BLaER1 (cell line): Measurements from ENCODE around the gene HIBCH.
"Not testable (repeated sequence)": the region's sequence is repeated elsewhere in the genome, so short reads cannot be mapped to it uniquely, and the experiment has no call there.

Source experiments
- H3K27ac ChIP-seq: shearing (Covaris generic); formaldehyde crosslinking; 2 replicates; pipeline ENCODE4 v1.8.1; 2022
- H3K27me3 ChIP-seq: shearing (Covaris generic); formaldehyde crosslinking; 2 replicates; pipeline ENCODE4 v1.8.1; 2022
- H3K36me3 ChIP-seq: shearing (Covaris generic); formaldehyde crosslinking; 2 replicates; pipeline ENCODE4 v1.8.1; 2022
- H3K4me1 ChIP-seq: shearing (Covaris generic); formaldehyde crosslinking; 2 replicates; pipeline ENCODE4 v1.8.1; 2022
- H3K4me2 ChIP-seq: shearing (Covaris generic); formaldehyde crosslinking; 2 replicates; pipeline ENCODE4 v1.8.1; 2022
- H3K4me3 ChIP-seq: shearing (Covaris generic); formaldehyde crosslinking; 2 replicates; pipeline ENCODE4 v1.8.1; 2022
- H3K9ac ChIP-seq: shearing (Covaris generic); formaldehyde crosslinking; 2 replicates; pipeline ENCODE4 v1.8.1; 2022
- H3K9me3 ChIP-seq: shearing (Covaris generic); formaldehyde crosslinking; 2 replicates; pipeline ENCODE4 v1.8.1; 2022
- H4K20me1 ChIP-seq: shearing (Covaris generic); formaldehyde crosslinking; 2 replicates; pipeline ENCODE4 v1.8.1; 2022
- Cebpa-rat ChIP-seq: shearing (Covaris generic); IDR thresholded peaks from 2 replicates; pipeline ENCODE4 v1.8.1; 2022

Gene HIBCH

DNA sequence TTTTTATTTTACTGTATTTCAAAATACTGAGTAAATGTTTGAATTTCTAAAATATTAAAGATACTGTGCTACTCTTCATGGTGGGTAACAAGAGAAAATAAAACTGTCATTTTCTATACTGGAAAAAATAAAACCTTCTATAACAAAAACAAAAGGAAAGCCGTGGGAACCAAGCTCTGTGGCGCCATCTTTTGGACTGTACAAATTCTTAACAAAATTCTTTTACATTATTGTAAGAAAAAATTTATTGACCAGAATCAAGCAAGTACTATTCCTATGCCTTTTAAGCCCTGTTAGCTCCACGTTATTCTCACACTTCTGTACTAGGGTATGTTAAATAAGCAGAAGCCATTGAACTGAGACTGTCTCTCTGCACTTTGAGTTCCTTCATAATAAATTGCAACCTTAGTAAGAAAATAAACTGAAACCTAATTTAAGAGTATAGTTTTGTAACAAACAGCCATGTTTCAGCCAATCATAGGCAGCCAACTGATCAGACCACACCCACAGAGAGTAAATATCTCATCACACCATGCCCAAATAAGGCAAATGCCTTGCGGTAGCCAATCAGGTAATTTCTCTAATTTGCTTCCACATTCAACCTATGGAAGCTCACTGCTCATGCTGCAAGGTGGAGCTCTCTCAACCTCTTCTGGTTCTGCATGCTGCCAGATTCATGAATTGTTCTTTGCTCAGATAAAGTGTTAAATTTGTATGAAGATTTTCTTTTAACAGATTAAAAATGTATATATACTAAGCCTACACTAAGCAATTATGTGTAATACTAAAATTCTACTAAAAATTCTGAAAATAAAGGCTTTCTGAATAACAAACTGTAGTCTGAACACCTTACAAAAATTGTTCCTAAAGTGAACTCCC is 42.2 kb downstream of the HIBCH start:
- Histone ChIP-seq H3K9me3 (0 out of 2 replicates have a peak, but pooled peaks cover 7% of the 10 kb centered on the region), H3K4me3 (no peak overlapping the region), H3K36me3 (peaks cover 43% of the 10 kb centered on the region), H3K27me3 (no peaks in the 10 kb centered on the region), H3K27ac (no peak overlapping the region), H3K4me1 (no peaks in the 10 kb centered on the region), H3K9ac (no peak overlapping the region), H4K20me1 (no peaks in the 10 kb centered on the region), H3K4me2 (no peak overlapping the region)
- TF ChIP-seq Cebpa-rat, result no peak

GRCh38 chr2:190272457-190272842 is 47.2 kb downstream of the HIBCH start:
- Histone ChIP-seq H3K27me3 (no peaks in the 10 kb centered on the region), H3K9ac (no peak overlapping the region), H3K9me3 (no peaks in the 10 kb centered on the region), H4K20me1 (no peaks in the 10 kb centered on the region), H3K4me3 (no peak overlapping the region), H3K4me1 (no peaks in the 10 kb centered on the region), H3K27ac (no peak overlapping the region), H3K36me3 (peaks cover 14% of the 10 kb centered on the region), H3K4me2 (no peak overlapping the region)
- no peak for TF ChIP-seq Cebpa-rat

GRCh38 chr2:190271783-190272456 is 47.7 kb downstream of the HIBCH start:
- H3K4me3 ChIP-seq, result no peak overlapping the region
- H3K9ac ChIP-seq, result no peak overlapping the region
- peaks cover 19% of the 10 kb centered on the region for H3K36me3 ChIP-seq
- no peaks in the 10 kb centered on the region for H3K4me1 ChIP-seq
- no peaks in the 10 kb centered on the region for H3K9me3 ChIP-seq
- no peaks in the 10 kb centered on the region for H4K20me1 ChIP-seq
- H3K4me2 ChIP-seq, result no peak overlapping the region
- H3K27me3 ChIP-seq, result no peaks in the 10 kb centered on the region
- no peak overlapping the region for H3K27ac ChIP-seq
- TF ChIP-seq Cebpa-rat, result no peak

DNA sequence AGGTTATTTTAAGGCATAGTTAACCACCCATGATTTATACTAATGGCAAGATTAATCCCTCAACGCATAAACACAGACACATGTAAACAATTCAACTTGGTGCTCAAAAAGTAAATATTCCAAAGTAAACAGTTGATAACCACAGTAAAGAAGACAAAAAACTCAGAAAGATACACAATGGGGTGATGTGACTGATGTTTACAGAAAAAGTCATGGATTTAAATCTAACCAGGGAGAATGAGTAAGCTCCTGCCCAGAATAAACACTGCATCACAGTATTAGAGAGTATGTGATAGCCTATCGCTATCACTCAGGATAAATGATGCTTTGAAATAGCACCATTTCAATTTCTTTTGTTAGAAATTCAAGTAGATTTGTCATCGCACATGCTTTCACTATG is 49.3 kb downstream of the HIBCH start:
- Histone ChIP-seq H4K20me1 (no peaks in the 10 kb centered on the region), H3K4me1 (no peaks in the 10 kb centered on the region), H3K36me3 (peaks cover 20% of the 10 kb centered on the region), H3K27ac (no peak overlapping the region), H3K9ac (no peak overlapping the region), H3K4me2 (no peak overlapping the region), H3K27me3 (no peaks in the 10 kb centered on the region), H3K9me3 (0 out of 2 replicates have a peak, but pooled peaks cover 4% of the 10 kb centered on the region), H3K4me3 (no peak overlapping the region)
- TF ChIP-seq Cebpa-rat, result no peak

- not testable (repeated sequence) for H3K9me3 ChIP-seq, H3K4me1 ChIP-seq, H3K9ac ChIP-seq, H3K4me2 ChIP-seq, H3K4me3 ChIP-seq, H4K20me1 ChIP-seq, H3K27ac ChIP-seq, H3K27me3 ChIP-seq
- peaks cover 20% of the 10 kb centered on the region for H3K36me3 ChIP-seq
Measured at GRCh38 chr2:190269699-190270098, 49.9 kb downstream of the HIBCH start.

DNA sequence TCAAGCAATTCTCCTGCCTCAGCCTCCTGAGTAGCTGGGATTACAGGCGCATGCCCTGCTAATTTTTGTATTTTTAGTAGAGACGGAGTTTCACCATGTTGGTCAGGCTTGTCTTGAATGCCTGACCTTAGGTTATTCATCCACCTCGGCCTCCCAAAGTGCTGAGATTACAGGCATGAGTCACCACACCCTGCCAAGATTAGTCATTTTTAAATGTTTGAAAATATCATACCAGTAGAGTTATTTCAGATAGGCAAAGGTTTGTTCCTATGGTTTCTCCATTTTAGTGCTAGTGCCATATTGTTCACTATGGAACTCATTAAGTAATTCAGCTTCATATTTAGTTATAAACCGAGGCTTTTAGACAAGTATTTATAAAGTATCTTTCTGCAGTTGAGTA is 52.3 kb downstream of the HIBCH start:
- no peak overlapping the region for H3K27ac ChIP-seq
- H3K4me3 ChIP-seq, result no peak overlapping the region
- peaks cover 20% of the 10 kb centered on the region for H3K36me3 ChIP-seq
- H3K9ac ChIP-seq, result no peak overlapping the region
- H3K4me1 ChIP-seq, result no peaks in the 10 kb centered on the region
- 0 out of 2 replicates have a peak, but pooled peaks cover 4% of the 10 kb centered on the region for H3K9me3 ChIP-seq
- H4K20me1 ChIP-seq, result no peaks in the 10 kb centered on the region
- TF ChIP-seq Cebpa-rat, result no peak
- no peaks in the 10 kb centered on the region for H3K27me3 ChIP-seq
- H3K4me2 ChIP-seq, result no peak overlapping the region

- H3K36me3 ChIP-seq, result peaks cover 20% of the 10 kb centered on the region
- H3K4me2 ChIP-seq, result no peak overlapping the region
- H3K27ac ChIP-seq, result no peak overlapping the region
- no peaks in the 10 kb centered on the region for H3K27me3 ChIP-seq
- no peaks in the 10 kb centered on the region for H4K20me1 ChIP-seq
- 0 out of 2 replicates have a peak, but pooled peaks cover 4% of the 10 kb centered on the region for H3K9me3 ChIP-seq
- H3K4me3 ChIP-seq, result no peak overlapping the region
- H3K4me1 ChIP-seq, result no peaks in the 10 kb centered on the region
- H3K9ac ChIP-seq, result no peak overlapping the region
- no peak for TF ChIP-seq Cebpa-rat
Measured at GRCh38 chr2:190266314-190266713, 53.3 kb downstream of the HIBCH start.

DNA sequence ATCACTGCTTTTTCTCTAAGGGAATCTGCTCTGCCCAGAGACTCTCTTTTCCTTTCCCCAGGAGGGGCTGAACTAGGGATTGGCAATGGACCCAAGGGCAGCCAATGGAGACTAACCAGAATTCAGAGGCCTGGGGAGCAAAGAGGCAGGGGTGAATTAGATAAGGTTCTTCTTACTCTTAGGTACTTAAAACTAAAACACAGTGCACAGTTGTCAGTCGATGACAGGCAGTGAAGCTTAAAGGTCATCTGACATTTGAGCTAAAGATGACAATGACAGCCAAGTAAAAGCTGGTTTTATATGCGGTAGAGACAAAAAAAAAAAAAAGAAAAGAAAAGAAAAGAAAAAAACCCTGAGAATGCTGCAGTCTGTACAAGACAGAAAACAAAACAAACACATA is 57.8 kb downstream of the HIBCH start:
- no peaks in the 10 kb centered on the region for H3K4me1 ChIP-seq
- H3K27ac ChIP-seq, result no peak overlapping the region
- peaks cover 19% of the 10 kb centered on the region for H3K9me3 ChIP-seq
- H3K36me3 ChIP-seq, result peaks cover 32% of the 10 kb centered on the region
- no peaks in the 10 kb centered on the region for H3K27me3 ChIP-seq
- no peak overlapping the region for H3K4me2 ChIP-seq
- H4K20me1 ChIP-seq, result no peaks in the 10 kb centered on the region
- H3K9ac ChIP-seq, result no peak overlapping the region
- no peak overlapping the region for H3K4me3 ChIP-seq
- no peak for TF ChIP-seq Cebpa-rat

GRCh38 chr2:190256087-190256486 is 63.5 kb downstream of the HIBCH start:
- no peaks in the 10 kb centered on the region for H4K20me1 ChIP-seq
- H3K27ac ChIP-seq, result no peak overlapping the region
- no peak overlapping the region for H3K9ac ChIP-seq
- H3K4me1 ChIP-seq, result no peaks in the 10 kb centered on the region
- no peak overlapping the region for H3K4me3 ChIP-seq
- peaks cover 15% of the 10 kb centered on the region for H3K9me3 ChIP-seq
- H3K4me2 ChIP-seq, result no peak overlapping the region
- no peak for TF ChIP-seq Cebpa-rat
- no peaks in the 10 kb centered on the region for H3K27me3 ChIP-seq
- peaks cover 57% of the 10 kb centered on the region for H3K36me3 ChIP-seq

DNA sequence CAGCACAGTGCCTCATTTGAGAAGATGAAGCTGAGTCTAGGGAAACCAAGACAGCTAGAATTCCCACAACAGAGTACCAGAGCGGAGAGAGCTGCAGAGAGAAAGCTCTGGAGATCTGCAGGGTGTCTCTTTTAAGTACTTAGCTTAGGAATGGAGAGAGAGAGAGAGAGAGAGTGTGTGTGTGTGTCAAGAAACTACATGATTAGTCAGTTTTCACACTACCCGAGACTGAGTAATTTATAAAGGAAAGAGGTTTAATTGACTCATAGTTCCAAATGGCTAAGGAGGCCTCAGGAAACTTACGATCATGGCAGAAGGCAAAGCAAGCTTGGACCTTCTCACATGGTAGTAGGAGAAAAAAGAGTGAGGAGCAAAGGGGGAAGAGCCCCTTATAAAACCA is 64.0 kb downstream of the HIBCH start:
- Histone ChIP-seq H3K4me3 (no peak overlapping the region), H3K36me3 (peaks cover 59% of the 10 kb centered on the region), H3K9me3 (peaks cover 15% of the 10 kb centered on the region), H3K4me1 (no peaks in the 10 kb centered on the region), H4K20me1 (no peaks in the 10 kb centered on the region), H3K9ac (no peak overlapping the region), H3K27me3 (no peaks in the 10 kb centered on the region), H3K4me2 (no peak overlapping the region), H3K27ac (no peak overlapping the region)
- TF ChIP-seq Cebpa-rat, result no peak
